Stimulated activated CD4-positive, alpha-beta T cell treated with anti-CD3 and anti-CD28 coated beads, Interleukin-15, amount 100 ng/mL, for 1 hour (primary cell): ENCODE measurements around the gene COL5A3.
"Not testable (repeated sequence)": the region's sequence is repeated elsewhere in the genome, so short reads cannot be mapped to it uniquely, and the experiment has no call there.

Source experiments
- DNase-seq, 2 donors: peaks; one replicate each; pipeline ENCODE4 v3.0.0-alpha.2; 2020; ENCODE audit warnings: low read depth in 1 of 2, low spot score in 1 of 2

The COL5A3 gene

GRCh38 chr19:9939301-9939913 lies 70.9 kb downstream of the COL5A3 start:
- no peak for DNase-seq

GRCh38 chr19:9937001-9937411 lies 73.3 kb downstream of the COL5A3 start:
- DNase-seq, result no peak

- DNase-seq, result no peak
Observed at GRCh38 chr19:9936326-9937000, 73.8 kb downstream of the COL5A3 start, which contains the start of gene OLFM2. Gene OLFM2, minus strand, starts transcription at chr19:9936515. Its CDS starts 149 bp downstream, at chr19:9936366.

- no peak for DNase-seq
Observed at GRCh38 chr19:9935506-9936325, 74.6 kb downstream of the COL5A3 start.

GRCh38 chr19:9934132-9934950 lies 76.0 kb downstream of the COL5A3 start:
- peak; percentile 58 to 81 for DNase-seq

GRCh38 chr19:9932835-9933234 lies 77.5 kb downstream of the COL5A3 start:
- DNase-seq, result no peak

GRCh38 chr19:9931629-9932028 lies 78.7 kb downstream of the COL5A3 start:
- no peak for DNase-seq

- no peak for DNase-seq
Observed at GRCh38 chr19:9923440-9923839, 86.9 kb downstream of the COL5A3 start.

- not testable (repeated sequence) for DNase-seq
Observed at GRCh38 chr19:9922782-9923379, 87.4 kb downstream of the COL5A3 start.

- DNase-seq, result no peak
Observed at GRCh38 chr19:9917321-9917720, 93.0 kb downstream of the COL5A3 start.

- DNase-seq, result no peak
Observed at GRCh38 chr19:9916719-9917118, 93.6 kb downstream of the COL5A3 start.

- DNase-seq, result peak; percentile 71 to 76
Observed at GRCh38 chr19:9914315-9915207, 95.7 kb downstream of the COL5A3 start.

GRCh38 chr19:9914001-9914314 lies 96.3 kb downstream of the COL5A3 start:
- no peak for DNase-seq

- DNase-seq, result no peak
Observed at GRCh38 chr19:9913237-9914000, 96.9 kb downstream of the COL5A3 start.

GRCh38 chr19:9912551-9913236 lies 97.6 kb downstream of the COL5A3 start:
- DNase-seq, result no peak

GRCh38 chr19:9911524-9912185 lies 98.6 kb downstream of the COL5A3 start:
- DNase-seq, result no peak

GRCh38 chr19:9910625-9911024 lies 99.7 kb downstream of the COL5A3 start:
- no peak for DNase-seq
